SJSA1 (cell line): Measurements from ENCODE around the gene USP24. TPM values are rescaled to one million over a fixed set of nuclear protein-coding genes. Genes with fewer than 3 reads are reported as not detected.

Experiments used
- DNase-seq, 2 experiments: peaks; one replicate each; pipeline ENCODE4 v3.0.0-alpha.2; 2015 to 2020; ENCODE audit warnings: low spot score in 2 of 2, low read depth in 1 of 2
- H3K27ac ChIP-seq: fragments of 250-450 bp; sonication (Bioruptor Pico); 2 replicates; pipeline ENCODE4 v1.5.1; 2020; ENCODE audit warnings: mild to moderate bottlenecking, moderate library complexity
- H3K27me3 ChIP-seq: fragments of 250-450 bp; sonication (Bioruptor Pico); replicated peaks from 2 replicates; pipeline ENCODE4 v1.5.1; 2020; ENCODE audit warnings: mild to moderate bottlenecking, moderate library complexity
- H3K36me3 ChIP-seq: fragments of 250-450 bp; sonication (Bioruptor Pico); 2 replicates; pipeline ENCODE4 v1.5.1; 2020; ENCODE audit warnings: mild to moderate bottlenecking
- H3K4me1 ChIP-seq: fragments of 250-450 bp; sonication (Bioruptor Pico); replicated peaks from 2 replicates; pipeline ENCODE4 v1.6.1; 2021; ENCODE audit warnings: mild to moderate bottlenecking
- H3K4me3 ChIP-seq: fragments of 250-450 bp; sonication (Bioruptor Pico); 2 replicates; pipeline ENCODE4 v1.5.1; 2020; ENCODE audit warnings: mild to moderate bottlenecking
- H3K9me3 ChIP-seq: fragments of 250-450 bp; sonication (Bioruptor Pico); replicated peaks from 2 replicates; pipeline ENCODE4 v1.5.1; 2020; ENCODE audit warnings: mild to moderate bottlenecking
- total RNA-seq: library from RNA; depleted of rRNA; stranded (reverse); fragments of >200 nt; shearing (Covaris generic); gene quantifications from 2 replicates; pipeline ENCODE4 v1.2.3, GENCODE V29; 2014

The USP24 gene
- total RNA-seq, 1 experiment from 2014 or later: 24.4 TPM

DNA sequence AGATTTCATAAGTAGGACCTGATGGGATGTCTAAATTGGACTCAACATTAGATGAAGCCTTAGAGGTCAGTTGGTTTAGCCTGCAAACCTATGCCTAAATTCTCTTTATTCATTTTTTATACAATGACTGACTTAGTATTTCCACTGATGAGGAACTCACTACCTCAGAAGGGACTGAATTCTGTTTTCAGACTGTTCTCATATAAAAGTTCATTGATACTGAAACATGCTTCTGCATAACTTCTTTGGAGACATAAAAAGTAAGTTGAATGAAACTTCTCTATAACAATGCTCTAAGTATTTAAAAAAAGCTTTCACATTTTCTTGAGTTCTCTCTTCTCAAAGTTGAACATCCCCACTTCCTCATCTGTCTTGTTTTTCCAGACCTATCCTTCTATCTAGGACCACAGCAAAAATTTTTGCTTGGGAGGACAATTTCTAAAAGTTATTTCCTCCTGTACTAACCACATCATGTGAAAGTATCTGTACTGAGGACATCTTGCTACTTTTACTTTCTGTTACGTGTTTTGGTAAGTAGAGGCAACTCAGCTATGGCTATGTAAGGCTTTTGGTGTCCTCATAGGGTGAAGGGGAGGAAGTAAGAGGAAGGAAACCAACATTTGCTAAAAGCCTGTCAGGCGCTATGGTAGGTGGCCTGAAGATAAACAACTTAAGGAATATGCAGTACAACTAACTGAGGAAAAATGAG, 64.1 kb downstream of the USP24 start:
- peaks cover 58% of the 10 kb centered on the region for H3K36me3 ChIP-seq
- no peak overlapping the region for H3K4me3 ChIP-seq
- H3K27ac ChIP-seq: no peak overlapping the region
- H3K4me1 ChIP-seq: no peaks in the 10 kb centered on the region
- no peaks in the 10 kb centered on the region for H3K27me3 ChIP-seq
- no peak for DNase-seq
- H3K9me3 ChIP-seq: no peaks in the 10 kb centered on the region

DNA sequence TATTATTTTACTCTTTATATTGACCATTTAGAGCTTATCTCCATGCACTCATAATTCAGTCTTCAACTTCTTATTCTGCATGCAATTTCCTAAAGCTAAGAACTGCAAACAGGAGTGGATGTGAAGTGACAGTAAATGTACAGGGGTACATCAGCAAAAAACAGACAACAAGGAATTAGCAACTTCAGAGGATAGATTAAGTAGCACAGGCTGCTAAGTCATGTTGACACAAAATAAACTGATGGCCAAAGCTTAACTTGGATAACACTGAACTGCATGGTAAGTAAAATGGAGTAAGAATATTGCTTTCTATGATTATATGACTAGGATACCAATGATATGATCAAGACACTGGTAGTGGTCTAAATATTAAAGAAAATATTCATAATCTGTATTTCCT, 66.5 kb downstream of the USP24 start:
- H3K9me3 ChIP-seq: no peaks in the 10 kb centered on the region
- no peaks in the 10 kb centered on the region for H3K27me3 ChIP-seq
- H3K4me3 ChIP-seq: no peak overlapping the region
- H3K4me1 ChIP-seq: no peaks in the 10 kb centered on the region
- H3K27ac ChIP-seq: no peak overlapping the region
- peaks cover 59% of the 10 kb centered on the region for H3K36me3 ChIP-seq
- DNase-seq: no peak

DNA sequence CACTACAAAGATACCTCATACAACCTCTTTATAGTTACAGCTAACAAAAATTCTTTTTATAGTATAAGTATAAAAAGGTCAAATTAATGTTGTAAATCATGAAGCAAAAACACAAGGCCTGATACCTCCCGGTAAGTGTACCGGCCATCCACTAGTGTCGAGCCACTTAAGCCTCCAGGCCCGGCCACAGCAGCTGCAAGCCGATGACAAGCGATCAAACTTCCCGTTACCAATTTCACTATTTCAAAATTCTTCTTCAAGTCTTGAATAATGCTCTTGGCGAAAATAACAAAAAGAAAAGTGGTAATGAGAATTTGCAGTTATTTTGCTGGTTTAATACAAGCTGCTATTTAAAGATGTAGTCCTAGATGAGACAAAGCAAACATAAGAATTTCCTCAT, 67.6 kb downstream of the USP24 start:
- no peaks in the 10 kb centered on the region for H3K9me3 ChIP-seq
- no peak overlapping the region for H3K4me3 ChIP-seq
- no peaks in the 10 kb centered on the region for H3K4me1 ChIP-seq
- no peak for DNase-seq
- no peak overlapping the region for H3K27ac ChIP-seq
- H3K27me3 ChIP-seq: no peaks in the 10 kb centered on the region
- H3K36me3 ChIP-seq: peaks cover 62% of the 10 kb centered on the region

DNA sequence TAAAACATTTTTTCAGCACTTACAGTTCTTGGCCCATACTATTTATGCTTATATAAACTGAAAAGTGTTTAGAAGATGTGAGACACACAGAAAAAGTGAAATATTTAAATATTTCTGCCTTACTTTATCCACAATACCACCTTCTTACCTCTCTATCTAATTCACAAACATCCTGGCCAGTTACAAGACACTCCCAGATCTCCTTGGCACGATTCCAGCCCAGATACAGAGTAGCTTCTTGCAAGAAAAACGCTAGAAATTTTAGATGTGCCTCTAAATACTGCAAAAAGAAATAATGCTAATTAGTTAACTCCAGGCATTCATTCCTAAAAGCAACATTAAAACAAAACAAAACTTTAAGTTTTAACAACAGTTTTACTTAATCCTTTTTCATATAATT, 68.4 kb downstream of the USP24 start:
- no peak for DNase-seq
- peaks cover 62% of the 10 kb centered on the region for H3K36me3 ChIP-seq
- no peak overlapping the region for H3K4me3 ChIP-seq

DNA sequence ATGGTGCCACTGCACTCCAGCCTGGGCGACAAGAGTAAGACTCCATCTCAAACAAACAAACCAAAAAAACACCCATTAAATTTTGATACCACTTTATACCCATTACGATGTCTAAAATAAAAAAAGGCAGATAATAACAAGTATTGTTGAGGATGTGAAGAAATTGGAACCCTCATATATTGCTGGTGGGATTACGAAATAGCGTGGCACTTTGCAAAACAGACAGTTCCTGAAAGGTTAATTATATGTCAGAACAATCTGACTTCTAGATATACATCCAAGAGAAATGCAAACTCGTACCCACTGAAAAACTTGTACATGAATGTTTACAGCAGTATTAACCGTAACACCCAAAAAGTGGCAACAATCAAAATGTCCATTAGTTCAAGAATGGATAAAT, 70.3 kb downstream of the USP24 start:
- Histone ChIP-seq H3K9me3 (no peaks in the 10 kb centered on the region), H3K4me1 (no peaks in the 10 kb centered on the region), H3K36me3 (peaks cover 72% of the 10 kb centered on the region), H3K27me3 (no peaks in the 10 kb centered on the region), H3K27ac (no peak overlapping the region), H3K4me3 (no peak overlapping the region)
- DNase-seq: no peak

More for the DNA sequence above, 68.4 kb downstream of the USP24 start:
- H3K4me1 ChIP-seq: no peaks in the 10 kb centered on the region
- no peak overlapping the region for H3K27ac ChIP-seq
- no peaks in the 10 kb centered on the region for H3K9me3 ChIP-seq
- no peaks in the 10 kb centered on the region for H3K27me3 ChIP-seq

DNA sequence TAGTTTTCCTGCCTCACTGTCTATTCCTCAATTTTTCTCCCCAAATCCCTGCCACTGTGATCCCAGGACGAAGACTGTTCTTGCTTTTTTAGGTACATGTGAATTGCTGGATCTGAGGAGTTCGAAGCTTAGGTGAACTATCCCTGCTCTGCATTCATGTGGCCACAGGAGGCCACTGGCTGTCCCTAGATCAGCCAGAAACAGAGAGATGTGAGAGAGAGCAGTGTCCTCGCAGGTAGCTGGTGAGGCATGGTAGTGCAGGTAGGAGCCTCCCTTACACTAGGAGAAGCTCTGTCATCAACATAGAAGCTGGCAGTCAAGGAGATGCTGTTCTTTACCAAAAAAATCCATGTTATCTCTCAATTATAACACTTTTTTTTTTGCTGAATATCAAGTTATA, 71.5 kb downstream of the USP24 start:
- no peak overlapping the region for H3K4me3 ChIP-seq
- no peaks in the 10 kb centered on the region for H3K27me3 ChIP-seq
- H3K4me1 ChIP-seq: no peaks in the 10 kb centered on the region
- H3K27ac ChIP-seq: no peak overlapping the region
- DNase-seq: no peak
- no peaks in the 10 kb centered on the region for H3K9me3 ChIP-seq
- H3K36me3 ChIP-seq: peaks cover 84% of the 10 kb centered on the region

DNA sequence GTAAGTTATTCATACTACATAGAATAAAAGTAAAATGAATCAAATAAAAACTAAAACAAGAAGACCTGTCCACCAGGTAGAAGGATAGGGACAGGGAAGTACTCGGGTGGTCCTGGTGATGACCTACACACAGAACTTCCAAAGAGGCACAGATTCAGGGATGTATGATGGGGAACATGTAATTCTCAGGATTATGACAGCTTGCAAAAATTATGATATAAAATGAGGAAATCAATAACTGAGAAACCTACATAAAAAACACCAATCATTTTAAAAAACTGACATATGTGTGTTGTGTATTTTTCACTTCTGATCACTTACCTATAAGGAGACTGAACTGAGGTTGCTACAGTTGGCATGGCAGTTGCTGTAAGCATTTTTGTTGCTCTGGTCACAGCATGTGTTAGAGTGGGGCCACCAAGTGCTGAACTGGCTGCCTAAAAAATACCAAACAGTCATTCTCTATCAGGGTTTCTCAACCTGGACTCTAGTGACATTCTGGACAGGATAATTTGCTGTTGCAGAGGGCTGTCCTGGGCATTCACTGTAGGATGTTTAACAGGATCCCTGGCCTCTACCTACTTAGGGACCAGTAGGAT, 73.8 kb downstream of the USP24 start:
- no peaks in the 10 kb centered on the region for H3K4me1 ChIP-seq
- H3K27me3 ChIP-seq: no peaks in the 10 kb centered on the region
- H3K36me3 ChIP-seq: peaks cover 88% of the 10 kb centered on the region
- no peaks in the 10 kb centered on the region for H3K9me3 ChIP-seq
- H3K27ac ChIP-seq: no peak overlapping the region
- H3K4me3 ChIP-seq: no peak overlapping the region
- DNase-seq: no peak

DNA sequence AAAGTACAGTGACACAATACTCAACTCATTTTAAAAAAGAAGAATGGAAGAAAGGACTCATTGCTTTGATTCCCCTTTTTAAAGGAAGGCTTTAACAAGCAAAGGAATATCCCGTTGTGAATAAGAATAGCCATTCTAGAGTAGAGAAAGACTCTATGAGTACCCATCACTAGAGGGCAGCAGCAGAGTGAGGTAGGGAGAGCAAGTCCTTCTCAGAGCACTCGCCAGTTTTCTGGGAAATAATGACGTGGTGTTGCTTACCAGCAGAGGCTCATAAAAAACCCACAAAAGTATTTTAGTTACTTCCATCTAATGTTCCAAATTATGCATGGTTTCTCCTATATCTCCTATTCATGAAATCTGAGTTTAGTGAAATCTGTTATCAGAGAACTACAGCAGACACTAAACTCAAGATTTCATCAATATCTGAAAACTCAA, 74.6 kb downstream of the USP24 start:
- H3K4me1 ChIP-seq: no peaks in the 10 kb centered on the region
- H3K4me3 ChIP-seq: no peak overlapping the region
- peaks cover 88% of the 10 kb centered on the region for H3K36me3 ChIP-seq
- H3K27ac ChIP-seq: no peak overlapping the region
- no peaks in the 10 kb centered on the region for H3K27me3 ChIP-seq
- DNase-seq: peak; percentile 62 to 83
- H3K9me3 ChIP-seq: no peaks in the 10 kb centered on the region

DNA sequence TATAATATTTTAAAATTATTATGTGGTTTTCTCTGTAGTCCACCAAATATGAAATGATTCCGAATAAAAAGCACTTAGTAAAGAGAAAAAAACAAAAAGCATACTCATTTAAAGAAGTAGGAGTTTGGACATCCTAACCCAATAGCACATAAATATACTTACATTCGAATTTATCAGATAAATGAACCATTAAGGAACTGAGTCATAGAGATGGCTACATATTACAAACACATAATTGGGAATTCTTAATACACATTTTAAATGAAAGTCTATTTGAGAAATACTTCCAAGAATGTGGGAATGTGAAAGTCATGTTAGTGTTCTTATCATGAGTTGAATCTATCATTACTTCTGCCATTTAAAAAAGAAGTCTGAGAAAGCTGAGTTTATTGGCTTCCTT, 75.0 kb downstream of the USP24 start:
- Histone ChIP-seq H3K27ac (no peak overlapping the region), H3K4me1 (no peaks in the 10 kb centered on the region), H3K4me3 (no peak overlapping the region), H3K27me3 (no peaks in the 10 kb centered on the region), H3K36me3 (peaks cover 88% of the 10 kb centered on the region), H3K9me3 (no peaks in the 10 kb centered on the region)
- no peak for DNase-seq

DNA sequence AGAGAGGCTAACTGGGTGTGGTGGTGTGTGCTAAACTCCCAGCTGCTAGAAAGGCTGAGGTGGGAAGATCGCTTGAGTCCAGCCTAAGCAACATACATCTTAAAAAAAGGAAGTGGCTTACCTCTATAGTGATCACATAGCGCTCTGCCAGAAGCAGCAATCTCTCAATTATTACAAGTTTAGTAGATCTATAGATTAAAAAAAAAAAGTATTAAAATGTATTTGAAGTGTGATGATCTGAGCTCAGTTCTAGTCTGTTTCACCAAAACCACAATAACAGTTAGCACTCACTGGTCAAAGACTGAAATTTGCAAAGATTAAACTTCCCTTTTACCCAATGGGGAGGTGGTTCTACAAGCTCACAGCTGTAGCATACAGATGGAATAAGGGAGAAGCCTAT, 76.3 kb downstream of the USP24 start:
- DNase-seq: no peak
- H3K36me3 ChIP-seq: peaks cover 88% of the 10 kb centered on the region
- no peak overlapping the region for H3K4me3 ChIP-seq

DNA sequence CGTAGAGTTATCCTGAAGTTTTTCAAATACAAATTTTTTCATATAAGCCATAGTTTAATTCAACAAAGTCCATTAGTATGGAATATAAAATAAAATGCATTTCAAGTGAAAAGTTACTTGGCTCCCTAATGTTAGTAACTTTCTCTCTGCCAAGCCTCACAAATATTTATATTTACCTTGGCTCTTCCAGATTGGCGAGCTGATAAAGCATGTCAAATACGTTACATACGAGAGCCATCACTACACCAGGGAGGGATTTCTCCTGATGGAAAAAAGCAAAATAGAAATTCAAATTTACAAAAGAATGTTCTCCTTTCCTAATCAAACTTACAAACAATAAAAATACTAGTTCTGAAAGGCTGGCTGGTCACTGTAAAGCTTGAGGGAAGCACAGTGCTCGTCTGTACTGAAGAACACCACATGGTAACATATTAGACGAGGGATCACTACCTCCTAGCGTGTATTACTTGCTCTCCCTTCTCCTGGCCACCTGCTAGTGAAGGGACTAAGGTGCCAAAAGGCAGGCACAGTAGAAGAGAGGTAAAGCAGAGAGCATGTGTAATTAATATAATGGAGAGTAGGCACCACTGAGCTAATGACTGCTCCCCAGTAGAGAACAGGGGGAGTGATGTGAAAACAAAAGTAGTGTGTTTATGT, 80.9 kb downstream of the USP24 start:
- Histone ChIP-seq H3K27ac (no peak overlapping the region), H3K4me3 (no peak overlapping the region), H3K4me1 (peaks cover 19% of the 10 kb centered on the region), H3K36me3 (peaks cover 91% of the 10 kb centered on the region), H3K27me3 (no peaks in the 10 kb centered on the region), H3K9me3 (no peaks in the 10 kb centered on the region)
- no peak for DNase-seq

More for the DNA sequence above, 76.3 kb downstream of the USP24 start:
- Histone ChIP-seq H3K27me3 (no peaks in the 10 kb centered on the region), H3K27ac (no peak overlapping the region), H3K4me1 (no peaks in the 10 kb centered on the region), H3K9me3 (no peaks in the 10 kb centered on the region)

DNA sequence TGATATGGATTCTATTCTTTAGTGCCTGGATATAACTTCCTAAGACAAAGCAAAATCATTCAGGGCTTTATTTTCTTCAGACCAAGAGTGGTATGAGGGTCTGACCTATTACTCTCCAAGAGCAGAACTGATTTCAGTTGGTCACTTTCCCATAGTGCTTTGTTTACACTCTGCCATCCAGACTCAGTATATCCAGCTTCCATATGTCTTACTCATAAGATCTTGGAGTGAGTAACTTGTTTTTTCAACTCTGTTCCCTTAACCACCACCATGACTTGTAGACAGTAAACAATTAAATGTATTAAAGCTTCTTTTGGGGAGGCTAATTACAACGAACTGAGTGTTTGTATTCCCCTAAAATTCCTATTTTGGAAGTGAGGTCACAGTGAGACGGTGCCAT, 83.4 kb downstream of the USP24 start:
- no peaks in the 10 kb centered on the region for H3K9me3 ChIP-seq
- H3K36me3 ChIP-seq: peaks cover 84% of the 10 kb centered on the region
- peak in 1 of 2 experiments; percentile 77 for DNase-seq
- H3K27me3 ChIP-seq: no peaks in the 10 kb centered on the region
- H3K27ac ChIP-seq: peak overlapping the region; percentile 48
- H3K4me1 ChIP-seq: peaks cover 38% of the 10 kb centered on the region
- no peak overlapping the region for H3K4me3 ChIP-seq

DNA sequence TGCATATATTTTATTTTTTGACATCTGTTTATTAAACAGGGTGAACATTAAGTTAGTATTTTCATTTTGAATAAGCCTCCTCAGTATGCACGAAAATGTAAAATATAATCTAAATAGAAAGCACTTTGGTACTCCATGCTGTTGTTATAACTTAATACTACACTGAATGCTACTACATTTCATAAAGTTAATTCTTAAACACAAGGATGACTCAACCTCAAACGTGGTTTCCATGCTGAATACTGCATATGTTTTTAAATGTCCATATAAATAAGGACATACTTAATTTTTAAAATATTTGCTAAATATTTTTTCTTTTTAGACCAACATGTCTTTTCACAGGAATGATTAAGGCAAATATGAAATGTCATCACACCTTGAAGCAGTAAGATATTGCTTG, 83.9 kb downstream of the USP24 start:
- H3K27ac ChIP-seq: peak overlapping the region; percentile 48

DNA sequence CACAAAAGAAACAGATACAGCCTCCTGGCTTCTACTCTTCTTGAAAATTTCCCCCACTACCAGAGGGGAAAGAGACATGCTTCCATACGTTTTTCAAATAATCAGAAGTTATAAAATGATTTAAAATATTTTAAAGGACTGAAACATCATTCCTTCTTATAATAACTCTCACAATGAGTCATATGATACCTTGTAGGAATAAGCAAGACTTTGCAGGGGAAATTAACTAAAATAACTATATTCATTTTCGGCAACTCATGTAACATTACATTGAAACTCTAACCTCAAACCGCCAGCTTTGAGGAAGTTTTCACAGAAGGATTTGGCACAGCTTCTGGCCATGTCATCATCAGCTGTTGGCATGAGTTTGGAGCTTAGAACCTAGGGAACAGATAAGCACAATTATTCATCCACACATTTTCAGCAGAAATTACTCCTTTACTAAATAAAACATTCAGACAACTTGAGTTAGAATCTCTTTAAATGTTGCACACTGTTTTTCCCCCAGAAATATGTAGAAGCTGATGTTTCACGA, 85.9 kb downstream of the USP24 start:
- Histone ChIP-seq H3K27me3 (no peaks in the 10 kb centered on the region), H3K27ac (peak overlapping the region; percentile 6; the same call in 1 of the 2 replicates), H3K36me3 (peaks cover 87% of the 10 kb centered on the region), H3K9me3 (no peaks in the 10 kb centered on the region), H3K4me3 (no peak overlapping the region), H3K4me1 (peaks cover 38% of the 10 kb centered on the region)
- no peak for DNase-seq

More for the DNA sequence above, 83.9 kb downstream of the USP24 start:
- Histone ChIP-seq H3K4me1 (peaks cover 38% of the 10 kb centered on the region), H3K4me3 (no peak overlapping the region), H3K36me3 (peaks cover 84% of the 10 kb centered on the region), H3K9me3 (no peaks in the 10 kb centered on the region), H3K27me3 (no peaks in the 10 kb centered on the region)
- DNase-seq: no peak
